Breast epithelium (tissue), 4 donors: ENCODE measurements around the gene ALK. TPM values are rescaled to one million over a fixed set of nuclear protein-coding genes. Genes with fewer than 3 reads are reported as not detected.
A peak's percentile ranks its signal among the peaks of the same experiment; 100 is the strongest.

Experiments used
- DNase-seq, 2 donors: peaks; one replicate each; pipeline ENCODE4 v3.0.0-alpha.2; 2019; ENCODE audit warnings: low spot score in 2 of 2
- H3K27ac ChIP-seq, 2 donors: fragments of 200-600 bp; sonication (generic) in 1 of 2; one replicate each; pipeline ENCODE4 v1.5.1; 2016 to 2019; ENCODE audit warnings: mild to moderate bottlenecking in 1 of 2
- H3K27me3 ChIP-seq, 2 donors: fragments of 200-600 bp; sonication (generic) in 1 of 2; one replicate each; pipeline versions ENCODE4 v1.5.1 to v1.6.0; 2017 to 2019; ENCODE audit warnings: control low read depth in 1 of 2, mild to moderate bottlenecking in 1 of 2
- H3K36me3 ChIP-seq: fragments of 200-600 bp; one replicate; pipeline ENCODE4 v1.5.1; 2019
- H3K4me1 ChIP-seq, 2 donors: fragments of 200-600 bp; sonication (generic); one replicate each; pipeline ENCODE4 v1.5.1; 2016 to 2019; ENCODE audit warnings: control low read depth in 1 of 2
- H3K4me3 ChIP-seq, 3 donors: fragments of 200-600 bp; sonication (generic); 1 replicate in 2 of 3; 2 replicates in 1 of 3; pipeline ENCODE4 v1.5.1; 2016 to 2019; ENCODE audit warnings: mild to moderate bottlenecking in 3 of 3, moderate library complexity in 2 of 3
- H3K9me3 ChIP-seq, 2 donors: fragments of 200-600 bp; sonication (generic) in 1 of 2; one replicate each; pipeline ENCODE4 v1.5.1; 2016 to 2019; ENCODE audit warnings: control low read depth in 1 of 2
- CTCF ChIP-seq, 3 donors: fragments of 450-650 bp; IDR thresholded peaks; one replicate each; pipeline ENCODE4 v1.5.1; 2016 to 2017; ENCODE audit warnings: antibody characterized with exemption in 3 of 3, mild to moderate bottlenecking in 3 of 3, moderate library complexity in 3 of 3
- POLR2A ChIP-seq: fragments of 450-650 bp; IDR thresholded peaks from one replicate; pipeline ENCODE4 v1.6.1; 2016; ENCODE audit warnings: antibody characterized with exemption, mild to moderate bottlenecking, moderate library complexity
- POLR2AphosphoS5 ChIP-seq, 3 donors: sonication (generic); formaldehyde crosslinking; IDR thresholded peaks; one replicate each; pipeline ENCODE4 v1.6.1; 2017; ENCODE audit warnings: antibody characterized with exemption in 3 of 3
- intact Hi-C: fragments of 100-400 bp; cut with DNase I; formaldehyde crosslinking; loops from one replicate; pipeline ENCODE4 v1.15.1; 2023; ENCODE audit warnings: low total_unique reads
- total RNA-seq, 3 donors: library from RNA; depleted of rRNA; stranded (reverse); fragments of >200 nt; gene quantifications; one replicate each; pipeline ENCODE4 v1.1.0, GENCODE V29; 2016

The ALK gene
- total RNA-seq, 3 donors from 2014 or later = 0.33 to 5.6 (median 0.64) TPM

- TF ChIP-seq POLR2AphosphoS5 (IDR thresholded peaks at IDR 0.05) (no peak), POLR2A (no peak), CTCF (IDR thresholded peaks at IDR 0.05) (no peak)
- Histone ChIP-seq H3K4me3 (no peak overlapping the region), H3K36me3 (no peaks in the 10 kb centered on the region), H3K27ac (no peak overlapping the region), H3K4me1 (no peaks in the 10 kb centered on the region), H3K27me3 (peaks cover 0 to 3% of the 10 kb centered on the region in 2 donors), H3K9me3 (no peaks in the 10 kb centered on the region)
- intact Hi-C loops = no loop called here
- no peak for DNase-seq
Measured at GRCh38 chr2:29322011-29322410, 599.4 kb downstream of the ALK start.

GRCh38 chr2:29317801-29318485, 603.4 kb downstream of the ALK start:
- no peak overlapping the region for H3K4me3 ChIP-seq
- no peak for DNase-seq
- no peaks in the 10 kb centered on the region for H3K4me1 ChIP-seq
- intact Hi-C loops = loop anchor here (1.0 kb wide), 1 partner anchor 7 kb away; no protein-coding TSS in a partner anchor
- peaks cover 0 to 3% of the 10 kb centered on the region in 2 donors for H3K27me3 ChIP-seq
- H3K36me3 ChIP-seq = no peaks in the 10 kb centered on the region
- H3K27ac ChIP-seq = no peak overlapping the region
- TF ChIP-seq CTCF (IDR thresholded peaks at IDR 0.05) = no peak
- TF ChIP-seq POLR2AphosphoS5 (IDR thresholded peaks at IDR 0.05) = no peak
- H3K9me3 ChIP-seq = no peaks in the 10 kb centered on the region

- Histone ChIP-seq H3K27me3 (peaks cover 0 to 3% of the 10 kb centered on the region in 2 donors), H3K9me3 (no peaks in the 10 kb centered on the region), H3K27ac (no peak overlapping the region), H3K36me3 (no peaks in the 10 kb centered on the region), H3K4me3 (no peak overlapping the region), H3K4me1 (no peaks in the 10 kb centered on the region)
- intact Hi-C loops = loop anchor here (1.0 kb wide), 1 partner anchor 8 kb away; no protein-coding TSS in a partner anchor
- no peak for TF ChIP-seq CTCF (IDR thresholded peaks at IDR 0.05)
- TF ChIP-seq POLR2AphosphoS5 (IDR thresholded peaks at IDR 0.05) = no peak
- TF ChIP-seq POLR2A = no peak
- DNase-seq = no peak
Measured at GRCh38 chr2:29317077-29317517, 604.3 kb downstream of the ALK start.

- no peak for TF ChIP-seq CTCF (IDR thresholded peaks at IDR 0.05)
- TF ChIP-seq POLR2A = no peak
- TF ChIP-seq POLR2AphosphoS5 (IDR thresholded peaks at IDR 0.05) = no peak
- H3K4me3 ChIP-seq = no peak overlapping the region
- H3K4me1 ChIP-seq = no peaks in the 10 kb centered on the region
- intact Hi-C loops = no loop called here
- H3K9me3 ChIP-seq = no peaks in the 10 kb centered on the region
- no peak for DNase-seq
- peaks cover 0 to 3% of the 10 kb centered on the region in 2 donors for H3K27me3 ChIP-seq
- no peak overlapping the region for H3K27ac ChIP-seq
- no peaks in the 10 kb centered on the region for H3K36me3 ChIP-seq
Measured at GRCh38 chr2:29314816-29315571, 606.4 kb downstream of the ALK start.

GRCh38 chr2:29311458-29311857, 609.9 kb downstream of the ALK start:
- H3K9me3 ChIP-seq = no peaks in the 10 kb centered on the region
- no peak for DNase-seq
- no peaks in the 10 kb centered on the region for H3K36me3 ChIP-seq
- peak overlapping the region in 1 of 2 donors; percentile 73 for H3K27ac ChIP-seq
- H3K4me1 ChIP-seq = no peaks in the 10 kb centered on the region
- no peaks in the 10 kb centered on the region for H3K27me3 ChIP-seq
- intact Hi-C loops = no loop called here
- TF ChIP-seq POLR2AphosphoS5 (IDR thresholded peaks at IDR 0.05) = no peak
- TF ChIP-seq POLR2A = no peak
- TF ChIP-seq CTCF (IDR thresholded peaks at IDR 0.05) = no peak
- no peak overlapping the region for H3K4me3 ChIP-seq
